Anterior cingulate cortex (tissue), 58 donors: ENCODE data around the gene MIDN.

Source experiments
- DNase-seq, 58 donors: peaks; one replicate each; lab custom pipeline; 2025; lab: John Stamatoyannopoulos, UW

Gene MIDN

DNA sequence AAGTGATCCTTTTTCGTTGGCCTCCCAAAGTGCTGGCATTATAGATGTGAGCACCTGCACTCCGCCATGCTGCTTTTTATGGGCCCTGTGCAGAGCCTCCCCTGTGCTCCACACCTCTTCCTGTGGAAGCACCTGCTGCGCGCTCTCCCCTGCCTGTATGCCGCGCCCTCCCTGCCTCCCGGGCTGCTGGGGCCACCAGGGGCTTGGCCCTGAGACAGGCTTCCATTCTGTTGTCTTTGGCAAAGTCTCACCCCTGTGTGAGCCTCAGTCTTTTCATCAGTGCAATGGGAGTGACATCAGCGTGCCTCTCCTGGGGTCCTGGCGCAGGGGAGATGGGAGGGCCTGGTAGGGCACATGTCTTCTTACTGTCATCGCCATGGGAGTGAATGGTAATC lies 28.2 kb downstream of the MIDN start:
- DNase-seq = no peak

DNA sequence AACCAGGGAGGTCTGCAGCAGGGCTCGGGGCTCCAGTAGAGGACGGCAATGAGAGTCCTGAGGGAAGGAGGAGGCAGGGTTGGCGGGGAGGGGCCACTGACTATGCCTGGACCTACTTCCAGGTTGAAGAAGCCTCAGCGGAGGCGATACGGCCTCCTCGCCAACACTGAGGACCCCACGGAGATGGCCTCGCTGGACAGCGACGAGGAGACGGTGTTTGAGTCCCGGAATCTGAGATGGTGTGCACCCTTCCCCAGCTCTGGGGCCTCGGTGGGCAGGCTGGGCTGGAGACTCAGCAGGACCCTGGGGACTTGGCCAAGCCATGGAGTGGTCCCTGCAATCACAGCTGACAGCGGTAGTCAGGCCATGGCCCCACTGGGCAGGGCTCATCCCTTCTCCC lies 28.7 kb downstream of the MIDN start:
- DNase-seq = no peak

- no peak for DNase-seq
Measured at GRCh38 chr19:1278074-1278473, 29.7 kb downstream of the MIDN start.

- DNase-seq = no peak
Measured at GRCh38 chr19:1278713-1279660, 30.6 kb downstream of the MIDN start.

DNA sequence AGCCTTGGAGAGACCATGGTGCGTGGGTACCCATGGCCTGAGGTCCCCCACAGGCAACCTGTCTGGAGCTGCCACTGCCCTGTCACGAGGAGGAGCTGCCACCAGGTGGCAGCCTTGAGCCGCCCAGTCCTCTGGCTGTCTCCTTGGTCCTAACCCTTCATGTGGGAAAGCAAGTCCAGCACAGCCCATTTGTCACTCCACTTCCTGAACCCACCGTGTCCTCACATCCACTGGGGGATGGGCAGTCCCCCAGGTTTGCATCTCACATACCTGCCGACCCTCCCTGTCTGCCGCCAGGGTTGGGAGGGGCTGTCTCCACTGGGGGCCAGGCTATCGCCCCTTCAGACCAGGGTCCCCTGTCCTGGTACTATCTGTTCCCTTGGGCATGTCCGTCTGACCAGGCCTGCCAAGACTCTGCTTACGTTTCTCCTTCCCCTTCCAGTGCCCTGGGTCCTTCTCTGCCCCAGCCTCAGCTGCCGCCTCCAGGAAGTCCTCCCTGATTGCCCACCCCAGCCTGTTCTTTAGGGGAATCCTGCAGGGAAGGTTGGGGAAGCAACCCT lies 31.5 kb downstream of the MIDN start:
- peak in 56 of 58 donors; percentile 9 to 91 (median 71) for DNase-seq

DNA sequence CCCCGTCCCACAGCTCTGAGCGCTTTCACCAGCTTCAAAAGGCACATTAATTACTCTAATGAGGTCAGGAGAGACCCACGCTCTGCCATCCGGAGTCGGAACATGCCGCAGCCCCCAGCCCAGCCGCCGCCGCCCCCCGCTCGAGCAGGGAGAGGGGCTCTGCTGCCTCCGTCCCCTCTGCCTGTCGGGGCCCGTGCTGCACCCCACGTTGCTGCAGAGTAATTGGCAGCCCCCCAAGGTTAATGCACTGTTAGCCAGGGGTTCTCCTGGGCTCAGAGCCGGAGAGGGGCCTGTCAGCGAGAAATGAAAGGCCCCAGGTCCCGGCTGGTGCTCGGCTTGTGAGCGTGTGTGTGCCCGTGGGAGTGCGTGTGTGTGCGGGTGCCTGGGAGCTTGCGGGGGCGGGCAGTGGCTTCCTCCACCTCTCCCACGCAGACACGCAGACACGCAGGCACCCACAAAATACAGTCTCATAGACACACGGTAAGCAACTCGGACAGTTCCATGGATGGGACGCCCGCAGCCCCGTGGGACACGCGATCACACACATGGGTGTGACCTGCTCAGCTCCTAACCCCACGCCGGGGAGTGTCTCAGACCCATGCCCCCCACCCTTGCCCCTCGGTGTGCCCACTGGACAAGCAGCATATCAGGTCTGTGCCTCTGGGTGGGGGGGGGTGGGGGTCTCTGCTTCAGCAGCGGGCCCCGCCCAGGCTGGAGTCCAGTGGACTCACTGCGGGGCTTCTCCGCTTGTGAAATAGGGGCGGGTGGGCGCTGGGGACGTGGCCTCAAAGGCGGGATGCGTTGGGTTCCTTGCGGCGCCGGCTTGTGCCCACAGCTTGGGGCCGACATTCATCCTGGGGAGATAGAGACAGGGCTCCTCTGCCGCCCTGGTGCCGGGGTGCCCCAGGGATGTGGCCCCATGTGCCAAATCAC lies 32.5 kb downstream of the MIDN start:
- no peak for DNase-seq

- no peak for DNase-seq
Measured at GRCh38 chr19:1281569-1282287, 33.3 kb downstream of the MIDN start.

DNA sequence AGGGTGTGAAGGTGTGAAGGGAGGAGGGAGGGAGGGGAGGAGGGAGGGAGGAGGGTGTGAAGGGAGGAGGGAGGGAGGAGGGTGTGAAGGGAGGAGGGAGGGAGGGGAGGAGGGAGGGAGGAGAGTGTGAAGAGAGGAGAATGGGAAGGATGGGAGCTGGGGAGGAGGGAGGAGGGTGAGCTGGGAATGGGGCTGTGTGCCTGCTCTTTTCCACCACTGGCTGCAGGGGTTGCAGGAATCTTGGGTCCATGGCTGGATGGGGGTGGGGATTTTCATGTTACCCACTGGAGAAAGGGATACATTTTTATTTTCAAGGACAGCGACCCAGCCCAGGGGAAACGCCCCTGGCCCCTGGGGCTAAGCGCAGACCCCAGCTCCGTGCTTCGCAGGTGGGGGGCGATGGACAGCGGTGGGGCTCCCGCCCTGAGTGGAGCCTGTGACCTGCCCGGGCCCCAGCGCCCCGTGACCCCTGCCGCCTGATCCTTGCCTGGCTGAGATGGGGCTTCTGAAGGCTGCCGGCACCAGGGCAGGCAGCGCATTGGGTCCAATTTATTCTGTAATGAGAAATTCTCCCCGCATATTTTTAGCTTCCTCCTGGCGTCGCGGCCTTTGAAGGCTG lies 34.3 kb downstream of the MIDN start:
- DNase-seq = no peak

- DNase-seq = no peak
Measured at GRCh38 chr19:1283207-1283916, 35.0 kb downstream of the MIDN start.

GRCh38 chr19:1283917-1284292 lies 35.5 kb downstream of the MIDN start:
- no peak for DNase-seq

- DNase-seq = no peak
Measured at GRCh38 chr19:1284293-1284978, 36.1 kb downstream of the MIDN start.

DNA sequence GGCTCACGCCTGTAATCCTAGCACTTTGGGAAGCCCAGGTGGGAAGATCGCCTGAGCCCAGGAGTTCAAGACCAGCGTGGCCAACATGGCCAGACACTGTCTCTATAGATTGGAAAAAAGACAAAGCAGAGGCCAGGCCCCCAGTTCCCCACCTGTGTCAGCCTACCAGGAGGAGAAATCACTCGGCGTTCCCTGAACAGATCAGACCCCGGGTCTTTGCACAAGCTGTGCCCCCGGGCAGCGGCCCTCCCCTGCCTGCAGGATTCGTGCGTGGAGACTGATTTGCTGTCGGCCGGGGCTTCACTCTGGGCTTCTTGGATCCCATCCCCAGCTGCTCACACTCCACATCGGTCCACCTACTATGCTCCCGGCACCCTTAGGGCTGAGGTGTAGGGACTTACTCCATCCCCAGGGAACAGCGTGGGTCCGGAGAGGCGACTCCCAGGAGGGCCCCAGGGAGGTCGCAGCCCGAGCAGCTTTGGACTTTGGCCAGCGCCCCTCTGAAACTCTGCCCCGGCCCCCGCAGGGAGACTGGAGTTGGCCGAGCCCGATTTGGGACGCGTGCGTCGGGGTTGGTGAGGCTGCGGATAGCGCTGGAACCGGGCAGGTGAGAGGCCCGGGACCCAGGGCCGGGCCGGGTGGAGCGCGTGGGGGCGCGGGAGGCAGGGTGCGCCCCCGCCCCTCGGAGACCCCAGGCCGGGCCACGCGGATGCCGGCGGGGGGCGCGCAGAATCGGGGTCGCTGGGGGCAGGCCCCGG lies 36.8 kb downstream of the MIDN start:
- no peak for DNase-seq

GRCh38 chr19:1285737-1286360 lies 37.5 kb downstream of the MIDN start, which contains the start of gene EFNA2:
EFNA2 (plus strand) TSS chr19:1285873; CDS start chr19:1286169, 296 bp downstream.
- DNase-seq = no peak

GRCh38 chr19:1286487-1287353 lies 38.3 kb downstream of the MIDN start:
- DNase-seq = no peak

DNA sequence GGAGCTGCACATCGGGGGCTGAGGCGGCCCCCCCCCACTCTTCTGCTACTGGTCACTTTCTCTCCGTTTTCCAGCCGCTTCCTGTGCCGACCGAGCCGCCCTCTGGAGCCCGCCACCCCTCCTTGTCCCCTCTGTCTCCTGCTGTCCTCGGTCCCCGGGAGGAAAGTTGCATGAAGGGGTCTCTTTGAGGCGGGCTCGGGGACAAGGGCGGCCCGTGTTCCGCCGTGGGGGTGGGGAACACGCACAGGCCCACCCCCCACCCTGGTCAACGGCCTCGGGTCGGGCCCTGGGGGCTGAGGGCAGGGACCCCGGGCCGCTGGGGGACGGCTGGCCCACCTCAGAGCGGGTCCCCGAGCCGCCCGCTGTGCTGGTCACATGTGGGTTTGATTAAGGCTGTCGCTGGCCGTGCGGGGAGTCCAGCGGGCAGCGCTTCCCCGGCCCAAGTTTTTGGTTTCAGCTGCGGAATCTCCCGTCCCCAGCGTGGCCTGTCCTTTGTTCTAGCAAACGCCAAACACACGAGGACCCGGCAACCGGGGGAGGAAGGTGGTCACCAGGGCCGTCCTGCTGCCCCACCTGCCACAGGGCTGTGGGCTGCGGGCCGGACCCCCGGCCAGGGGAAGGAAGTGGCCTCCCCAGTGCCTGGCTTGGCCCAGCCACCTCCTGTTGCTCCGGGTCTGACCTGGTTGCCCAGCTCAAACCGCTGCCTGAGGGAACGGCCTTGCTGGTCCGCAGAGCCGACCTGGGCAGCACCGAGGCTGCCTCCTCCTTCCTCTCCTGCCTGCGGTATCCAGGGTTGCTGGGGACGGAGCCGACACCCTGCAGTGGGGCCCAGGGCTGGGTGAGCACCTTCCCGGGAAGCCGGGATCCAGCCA lies 39.2 kb downstream of the MIDN start:
- DNase-seq = no peak
